KMS-11 (cell line): ENCODE measurements around the gene FAM181B.

ENCODE experiments used
- H2AFZ ChIP-seq: fragments of 200-600 bp; sonication (generic); 2 replicates; pipeline ENCODE4 v1.6.1; 2016; ENCODE audit warnings: antibody characterized with exemption, mixed run types, low read depth
- H3K27ac ChIP-seq: fragments of 200-600 bp; sonication (generic); 2 replicates; pipeline ENCODE4 v1.6.1; 2016; ENCODE audit warnings: mild to moderate bottlenecking, mixed run types
- H3K27me3 ChIP-seq: fragments of 200-600 bp; sonication (generic); 2 replicates; pipeline ENCODE4 v1.6.1; 2017; ENCODE audit warnings: mild to moderate bottlenecking, low read depth, mixed run types, moderate library complexity; ENCODE audit not compliant: insufficient read depth
- H3K36me3 ChIP-seq: fragments of 200-600 bp; sonication (generic); 2 replicates; pipeline ENCODE4 v1.6.1; 2017; ENCODE audit warnings: mild to moderate bottlenecking, mixed run types; ENCODE audit not compliant: insufficient read depth
- H3K4me1 ChIP-seq: fragments of 200-600 bp; sonication (generic); 2 replicates; pipeline ENCODE4 v1.6.1; 2016; ENCODE audit warnings: mild to moderate bottlenecking, low read depth, mixed run types; ENCODE audit not compliant: poor library complexity, severe bottlenecking
- H3K4me2 ChIP-seq: fragments of 200-600 bp; sonication (generic); 2 replicates; pipeline ENCODE4 v1.7.0; 2016; ENCODE audit warnings: mild to moderate bottlenecking, mixed run types
- H3K4me3 ChIP-seq: fragments of 200-600 bp; sonication (generic); IDR thresholded peaks from 2 replicates; pipeline ENCODE4 v1.6.1; 2017; ENCODE audit warnings: low read depth, low read length, mixed read lengths; ENCODE audit not compliant: insufficient read depth
- H3K79me2 ChIP-seq: fragments of 200-600 bp; sonication (generic); 2 replicates; pipeline ENCODE4 v1.6.1; 2016; ENCODE audit warnings: low read depth, mixed run types; ENCODE audit not compliant: insufficient read depth
- H3K9ac ChIP-seq: fragments of 200-600 bp; sonication (generic); 2 replicates; pipeline ENCODE4 v1.6.1; 2016; ENCODE audit warnings: mild to moderate bottlenecking, mixed run types
- H4K20me1 ChIP-seq: fragments of 200-600 bp; sonication (generic); 2 replicates; pipeline ENCODE4 v1.6.1; 2016; ENCODE audit warnings: mild to moderate bottlenecking, mixed run types; ENCODE audit not compliant: insufficient read depth
- CTCF ChIP-seq: fragments of 200-600 bp; sonication (generic); conservative IDR thresholded peaks from 2 replicates; pipeline ENCODE4 v1.6.1; 2017; ENCODE audit warnings: low read depth, mild to moderate bottlenecking, antibody characterized with exemption, low read length, moderate library complexity, mixed read lengths

The FAM181B gene

GRCh38 chr11:82682003-82682751 is 51.5 kb downstream of the FAM181B start:
- no peak overlapping the region for H3K4me3 ChIP-seq
- peak; percentile 92 for TF ChIP-seq CTCF

DNA sequence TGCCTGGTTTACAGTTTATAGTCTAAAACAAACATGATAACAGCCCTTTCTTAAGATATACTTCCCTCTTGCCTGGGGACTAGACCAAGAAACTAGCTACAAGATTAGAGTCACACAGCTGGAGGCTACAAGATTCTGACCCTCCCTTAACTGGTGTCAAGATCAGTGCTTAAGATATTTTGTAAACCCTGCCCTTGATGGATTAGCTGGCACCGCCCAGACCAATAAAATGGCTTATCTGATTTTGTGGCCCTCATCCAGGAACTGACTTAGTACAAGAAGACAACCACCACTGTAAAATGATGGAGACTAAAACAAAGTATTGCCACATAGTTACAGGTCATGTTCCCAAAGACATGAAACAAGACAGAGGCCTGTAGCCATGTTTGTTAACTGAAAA is 53.4 kb downstream of the FAM181B start:
- H3K4me1 ChIP-seq, result peaks cover 23% of the 10 kb centered on the region
- TF ChIP-seq CTCF, result no peak

More at GRCh38 chr11:82682003-82682751, 51.5 kb downstream of the FAM181B start:
- no peaks in the 10 kb centered on the region for H3K79me2 ChIP-seq
- H3K4me1 ChIP-seq, result peaks cover 23% of the 10 kb centered on the region
- no peaks in the 10 kb centered on the region for H3K27me3 ChIP-seq
- H2AFZ ChIP-seq, result peak overlapping the region; percentile 35; the same call in 1 of the 2 replicates
- H3K36me3 ChIP-seq, result no peaks in the 10 kb centered on the region
- no peak overlapping the region for H3K27ac ChIP-seq
- peak overlapping the region; percentile 1; the same call in 1 of the 2 replicates for H3K4me2 ChIP-seq
- no peaks in the 10 kb centered on the region for H4K20me1 ChIP-seq
- H3K9ac ChIP-seq, result no peak overlapping the region

More for the DNA sequence above, 53.4 kb downstream of the FAM181B start:
- Histone ChIP-seq H3K79me2 (no peaks in the 10 kb centered on the region), H3K4me3 (no peak overlapping the region), H4K20me1 (no peaks in the 10 kb centered on the region), H3K9ac (no peak overlapping the region), H2AFZ (no peak overlapping the region), H3K27me3 (no peaks in the 10 kb centered on the region), H3K27ac (no peak overlapping the region), H3K36me3 (no peaks in the 10 kb centered on the region), H3K4me2 (no peak overlapping the region)
